ENCODE measurements around the gene CHRNA5. TPM values are rescaled to one million over a fixed set of nuclear protein-coding genes. Genes with fewer than 3 reads are reported as not detected.

Gene CHRNA5
- polyA plus RNA-seq, 1 donor from 2014 or later = 6.8 TPM

DNA sequence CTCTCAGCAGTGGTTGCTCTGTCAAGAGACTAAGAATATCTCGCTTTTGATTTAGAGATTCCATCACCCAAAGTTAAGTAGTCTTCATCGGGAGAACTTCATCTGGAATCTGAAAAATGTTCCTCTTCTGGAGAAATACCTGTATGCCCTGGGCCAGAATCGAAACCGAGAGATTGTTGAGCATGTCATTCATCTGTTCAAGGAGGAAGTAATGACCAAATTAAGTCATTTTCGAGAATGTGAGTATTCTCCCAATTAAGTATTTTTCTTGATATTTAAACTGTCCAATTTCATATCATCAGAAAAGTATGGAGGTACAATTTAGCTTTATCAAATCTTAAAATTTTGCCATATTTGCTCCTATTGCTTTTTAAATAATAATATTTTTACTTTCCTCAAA, 38.0 kb upstream of the CHRNA5 start:
- Histone ChIP-seq H3K79me2 (replicated peaks; ENCODE audit: insufficient read depth, low read length) (no peaks in the 10 kb centered on the region), H3F3A (ENCODE audit: insufficient read depth, low read length, poor library complexity, severe bottlenecking) (no peaks in the 10 kb centered on the region), H3K36me3 (ENCODE audit: insufficient read depth, low read length) (no peaks in the 10 kb centered on the region), H2AFZ (ENCODE audit: low read depth, low read length) (no peak overlapping the region), H3K27me3 (ENCODE audit: insufficient read depth, low read depth, low read length) (no peaks in the 10 kb centered on the region), H3K4me2 (ENCODE audit: low read length) (no peak overlapping the region), H3K9me3 (ENCODE audit: low read length) (no peaks in the 10 kb centered on the region), H3K9ac (ENCODE audit: low read length) (no peak overlapping the region), H3K9me2 (ENCODE audit: insufficient read depth, low read length) (no peaks in the 10 kb centered on the region), H3K27ac (ENCODE audit: low read length) (no peak overlapping the region), H3K4me3 (ENCODE audit: low read length) (no peak overlapping the region), H4K20me1 (ENCODE audit: insufficient read depth) (no peaks in the 10 kb centered on the region)
- TF ChIP-seq TAF1 (IDR thresholded peaks at IDR 0.05; ENCODE audit: low read depth) (no peak), EP300 (conservative IDR thresholded peaks at IDR 0.05; ENCODE audit: poor library complexity, severe bottlenecking) (no peak), EZH2 (IDR thresholded peaks at IDR 0.05; ENCODE audit: borderline replicate concordance, insufficient read depth, low read length, poor library complexity, severe bottlenecking) (no peak), MXI1 (conservative IDR thresholded peaks at IDR 0.05; ENCODE audit: poor library complexity, severe bottlenecking) (no peak), POLR2AphosphoS5 (IDR thresholded peaks at IDR 0.05) (no peak), SMC3 (conservative IDR thresholded peaks at IDR 0.05; ENCODE audit: poor library complexity) (no peak), RAD21 (conservative IDR thresholded peaks at IDR 0.05) (no peak)
- TF ChIP-seq, protein P1, sequence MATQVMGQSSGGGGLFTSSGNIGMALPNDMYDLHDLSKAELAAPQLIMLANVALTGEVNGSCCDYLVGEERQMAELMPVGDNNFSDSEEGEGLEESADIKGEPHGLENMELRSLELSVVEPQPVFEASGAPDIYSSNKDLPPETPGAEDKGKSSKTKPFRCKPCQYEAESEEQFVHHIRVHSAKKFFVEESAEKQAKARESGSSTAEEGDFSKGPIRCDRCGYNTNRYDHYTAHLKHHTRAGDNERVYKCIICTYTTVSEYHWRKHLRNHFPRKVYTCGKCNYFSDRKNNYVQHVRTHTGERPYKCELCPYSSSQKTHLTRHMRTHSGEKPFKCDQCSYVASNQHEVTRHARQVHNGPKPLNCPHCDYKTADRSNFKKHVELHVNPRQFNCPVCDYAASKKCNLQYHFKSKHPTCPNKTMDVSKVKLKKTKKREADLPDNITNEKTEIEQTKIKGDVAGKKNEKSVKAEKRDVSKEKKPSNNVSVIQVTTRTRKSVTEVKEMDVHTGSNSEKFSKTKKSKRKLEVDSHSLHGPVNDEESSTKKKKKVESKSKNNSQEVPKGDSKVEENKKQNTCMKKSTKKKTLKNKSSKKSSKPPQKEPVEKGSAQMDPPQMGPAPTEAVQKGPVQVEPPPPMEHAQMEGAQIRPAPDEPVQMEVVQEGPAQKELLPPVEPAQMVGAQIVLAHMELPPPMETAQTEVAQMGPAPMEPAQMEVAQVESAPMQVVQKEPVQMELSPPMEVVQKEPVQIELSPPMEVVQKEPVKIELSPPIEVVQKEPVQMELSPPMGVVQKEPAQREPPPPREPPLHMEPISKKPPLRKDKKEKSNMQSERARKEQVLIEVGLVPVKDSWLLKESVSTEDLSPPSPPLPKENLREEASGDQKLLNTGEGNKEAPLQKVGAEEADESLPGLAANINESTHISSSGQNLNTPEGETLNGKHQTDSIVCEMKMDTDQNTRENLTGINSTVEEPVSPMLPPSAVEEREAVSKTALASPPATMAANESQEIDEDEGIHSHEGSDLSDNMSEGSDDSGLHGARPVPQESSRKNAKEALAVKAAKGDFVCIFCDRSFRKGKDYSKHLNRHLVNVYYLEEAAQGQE (IDR thresholded peaks at IDR 0.05; ENCODE audit: borderline replicate concordance) = no peak
- TF ChIP-seq, protein P2, sequence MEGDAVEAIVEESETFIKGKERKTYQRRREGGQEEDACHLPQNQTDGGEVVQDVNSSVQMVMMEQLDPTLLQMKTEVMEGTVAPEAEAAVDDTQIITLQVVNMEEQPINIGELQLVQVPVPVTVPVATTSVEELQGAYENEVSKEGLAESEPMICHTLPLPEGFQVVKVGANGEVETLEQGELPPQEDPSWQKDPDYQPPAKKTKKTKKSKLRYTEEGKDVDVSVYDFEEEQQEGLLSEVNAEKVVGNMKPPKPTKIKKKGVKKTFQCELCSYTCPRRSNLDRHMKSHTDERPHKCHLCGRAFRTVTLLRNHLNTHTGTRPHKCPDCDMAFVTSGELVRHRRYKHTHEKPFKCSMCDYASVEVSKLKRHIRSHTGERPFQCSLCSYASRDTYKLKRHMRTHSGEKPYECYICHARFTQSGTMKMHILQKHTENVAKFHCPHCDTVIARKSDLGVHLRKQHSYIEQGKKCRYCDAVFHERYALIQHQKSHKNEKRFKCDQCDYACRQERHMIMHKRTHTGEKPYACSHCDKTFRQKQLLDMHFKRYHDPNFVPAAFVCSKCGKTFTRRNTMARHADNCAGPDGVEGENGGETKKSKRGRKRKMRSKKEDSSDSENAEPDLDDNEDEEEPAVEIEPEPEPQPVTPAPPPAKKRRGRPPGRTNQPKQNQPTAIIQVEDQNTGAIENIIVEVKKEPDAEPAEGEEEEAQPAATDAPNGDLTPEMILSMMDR (IDR thresholded peaks at IDR 0.05; ENCODE audit: poor library complexity, severe bottlenecking) = no peak

DNA sequence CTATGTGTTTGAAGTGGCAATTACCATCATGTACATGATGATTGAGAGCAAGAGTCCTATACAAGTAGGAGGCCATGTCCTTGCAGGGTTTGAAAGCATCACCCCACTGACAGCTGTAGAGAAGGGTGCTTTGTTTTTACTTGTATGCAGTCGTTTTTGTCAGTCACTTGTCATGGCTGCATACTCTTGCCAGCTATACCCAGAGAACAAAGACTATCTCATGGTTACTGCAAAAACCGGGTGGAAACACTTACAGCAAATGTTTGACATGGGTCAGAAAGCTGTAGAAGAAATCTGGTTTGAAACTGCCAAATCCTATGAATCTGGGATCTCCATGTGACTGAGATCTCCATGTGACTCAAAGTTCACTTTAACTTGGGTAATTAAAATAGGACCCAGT, 32.0 kb upstream of the CHRNA5 start:
- no peak overlapping the region for H3K4me3 ChIP-seq (ENCODE audit: low read length)
- H2AFZ ChIP-seq (ENCODE audit: low read depth, low read length) = no peak overlapping the region
- H3K9me3 ChIP-seq (ENCODE audit: low read length) = no peaks in the 10 kb centered on the region
- no peaks in the 10 kb centered on the region for H3K79me2 ChIP-seq (replicated peaks; ENCODE audit: insufficient read depth, low read length)
- H3K9me2 ChIP-seq (ENCODE audit: insufficient read depth, low read length) = no peaks in the 10 kb centered on the region
- H3K27me3 ChIP-seq (ENCODE audit: insufficient read depth, low read depth, low read length) = no peaks in the 10 kb centered on the region
- no peaks in the 10 kb centered on the region for H4K20me1 ChIP-seq (ENCODE audit: insufficient read depth)
- peak overlapping the region; percentile 20 for H3K27ac ChIP-seq (ENCODE audit: low read length)
- H3K4me2 ChIP-seq (ENCODE audit: low read length) = peak overlapping the region; percentile 27
- H3K36me3 ChIP-seq (ENCODE audit: insufficient read depth, low read length) = no peaks in the 10 kb centered on the region
- H3F3A ChIP-seq (ENCODE audit: insufficient read depth, low read length, poor library complexity, severe bottlenecking) = no peaks in the 10 kb centered on the region
- no peak overlapping the region for H3K9ac ChIP-seq (ENCODE audit: low read length)
- TF ChIP-seq EZH2 (IDR thresholded peaks at IDR 0.05; ENCODE audit: borderline replicate concordance, insufficient read depth, low read length, poor library complexity, severe bottlenecking) = no peak
- TF ChIP-seq EP300 (conservative IDR thresholded peaks at IDR 0.05; ENCODE audit: poor library complexity, severe bottlenecking) = no peak
- TF ChIP-seq, protein P1 (IDR thresholded peaks at IDR 0.05; ENCODE audit: borderline replicate concordance) = no peak
- TF ChIP-seq RAD21 (conservative IDR thresholded peaks at IDR 0.05) = no peak
- no peak for TF ChIP-seq SMC3 (conservative IDR thresholded peaks at IDR 0.05; ENCODE audit: poor library complexity)
- TF ChIP-seq POLR2AphosphoS5 (IDR thresholded peaks at IDR 0.05) = peak; percentile 13
- TF ChIP-seq, protein P2 (IDR thresholded peaks at IDR 0.05; ENCODE audit: poor library complexity, severe bottlenecking) = no peak
- no peak for TF ChIP-seq TAF1 (IDR thresholded peaks at IDR 0.05; ENCODE audit: low read depth)
- TF ChIP-seq MXI1 (conservative IDR thresholded peaks at IDR 0.05; ENCODE audit: poor library complexity, severe bottlenecking) = peak; percentile 15
